GM20000 (cell line): Measurements from ENCODE around the gene BAHCC1.

ENCODE experiments used
- DNase-seq: peaks from one replicate; pipeline ENCODE4 v3.0.0; 2012; ENCODE audit warnings: low spot score
- TF ChIP-seq, protein P1 (sequence below): IDR thresholded peaks from 2 replicates; pipeline ENCODE4 v1.5.1; 2012; ENCODE audit warnings: mild to moderate bottlenecking, control low read depth; ENCODE audit errors: extremely low read depth, missing control alignments

The BAHCC1 gene

DNA sequence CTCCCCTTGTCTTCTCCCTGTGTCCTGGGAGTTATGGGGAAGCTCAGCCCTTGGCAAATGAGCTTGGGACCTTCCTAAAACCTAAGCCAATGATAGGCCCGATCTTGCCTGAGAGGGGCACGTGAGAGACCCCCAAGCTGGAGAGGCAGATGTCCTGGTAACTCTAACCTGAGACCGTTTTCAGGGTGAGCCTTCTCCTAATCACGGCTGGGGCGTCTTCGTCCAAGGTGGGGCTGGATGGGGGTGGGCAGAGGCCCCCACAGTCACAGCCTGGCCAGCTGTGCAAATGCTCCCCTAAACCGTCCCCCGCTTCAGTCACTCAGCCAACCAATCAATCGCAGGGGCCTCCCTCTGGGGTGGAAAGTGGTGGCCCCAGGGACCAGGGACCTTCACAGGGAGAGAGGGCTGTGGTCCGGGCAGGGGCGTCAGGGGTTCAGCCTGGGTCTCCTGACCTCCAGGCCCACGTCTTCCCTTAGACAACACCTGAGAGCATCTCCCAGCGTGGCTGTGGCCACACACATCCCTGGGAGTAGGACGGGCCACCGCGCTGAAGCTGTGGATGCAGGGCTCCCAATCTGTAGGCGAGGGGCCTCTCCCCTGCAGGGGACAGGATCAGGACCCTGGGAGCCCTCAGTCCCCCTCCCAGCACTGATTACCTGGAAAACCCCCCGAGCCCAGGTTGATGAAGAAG, 86.7 kb downstream of the BAHCC1 start:
- TF ChIP-seq, protein P1, sequence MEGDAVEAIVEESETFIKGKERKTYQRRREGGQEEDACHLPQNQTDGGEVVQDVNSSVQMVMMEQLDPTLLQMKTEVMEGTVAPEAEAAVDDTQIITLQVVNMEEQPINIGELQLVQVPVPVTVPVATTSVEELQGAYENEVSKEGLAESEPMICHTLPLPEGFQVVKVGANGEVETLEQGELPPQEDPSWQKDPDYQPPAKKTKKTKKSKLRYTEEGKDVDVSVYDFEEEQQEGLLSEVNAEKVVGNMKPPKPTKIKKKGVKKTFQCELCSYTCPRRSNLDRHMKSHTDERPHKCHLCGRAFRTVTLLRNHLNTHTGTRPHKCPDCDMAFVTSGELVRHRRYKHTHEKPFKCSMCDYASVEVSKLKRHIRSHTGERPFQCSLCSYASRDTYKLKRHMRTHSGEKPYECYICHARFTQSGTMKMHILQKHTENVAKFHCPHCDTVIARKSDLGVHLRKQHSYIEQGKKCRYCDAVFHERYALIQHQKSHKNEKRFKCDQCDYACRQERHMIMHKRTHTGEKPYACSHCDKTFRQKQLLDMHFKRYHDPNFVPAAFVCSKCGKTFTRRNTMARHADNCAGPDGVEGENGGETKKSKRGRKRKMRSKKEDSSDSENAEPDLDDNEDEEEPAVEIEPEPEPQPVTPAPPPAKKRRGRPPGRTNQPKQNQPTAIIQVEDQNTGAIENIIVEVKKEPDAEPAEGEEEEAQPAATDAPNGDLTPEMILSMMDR: no peak
- no peak for DNase-seq

DNA sequence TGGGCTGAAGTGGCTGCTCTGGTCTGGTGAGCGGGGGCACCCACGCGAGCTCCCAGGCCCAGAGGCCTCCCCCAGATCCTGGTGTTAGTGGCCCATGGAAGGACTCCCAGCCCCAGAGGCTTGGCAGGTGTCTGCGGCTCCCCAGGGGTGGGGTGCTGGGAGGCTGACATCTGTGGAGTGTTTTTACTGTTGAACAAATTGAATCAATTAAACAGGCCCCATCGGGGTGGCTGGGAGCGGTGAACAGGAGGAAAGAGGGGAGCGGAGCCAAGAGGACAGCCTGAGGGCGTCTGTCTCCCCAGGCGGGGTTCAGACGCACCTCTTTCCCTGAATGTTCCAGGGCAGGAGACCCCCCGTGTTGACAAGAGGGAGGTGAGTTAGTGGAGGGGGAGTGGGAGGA, 87.4 kb downstream of the BAHCC1 start:
- DNase-seq: no peak

DNA sequence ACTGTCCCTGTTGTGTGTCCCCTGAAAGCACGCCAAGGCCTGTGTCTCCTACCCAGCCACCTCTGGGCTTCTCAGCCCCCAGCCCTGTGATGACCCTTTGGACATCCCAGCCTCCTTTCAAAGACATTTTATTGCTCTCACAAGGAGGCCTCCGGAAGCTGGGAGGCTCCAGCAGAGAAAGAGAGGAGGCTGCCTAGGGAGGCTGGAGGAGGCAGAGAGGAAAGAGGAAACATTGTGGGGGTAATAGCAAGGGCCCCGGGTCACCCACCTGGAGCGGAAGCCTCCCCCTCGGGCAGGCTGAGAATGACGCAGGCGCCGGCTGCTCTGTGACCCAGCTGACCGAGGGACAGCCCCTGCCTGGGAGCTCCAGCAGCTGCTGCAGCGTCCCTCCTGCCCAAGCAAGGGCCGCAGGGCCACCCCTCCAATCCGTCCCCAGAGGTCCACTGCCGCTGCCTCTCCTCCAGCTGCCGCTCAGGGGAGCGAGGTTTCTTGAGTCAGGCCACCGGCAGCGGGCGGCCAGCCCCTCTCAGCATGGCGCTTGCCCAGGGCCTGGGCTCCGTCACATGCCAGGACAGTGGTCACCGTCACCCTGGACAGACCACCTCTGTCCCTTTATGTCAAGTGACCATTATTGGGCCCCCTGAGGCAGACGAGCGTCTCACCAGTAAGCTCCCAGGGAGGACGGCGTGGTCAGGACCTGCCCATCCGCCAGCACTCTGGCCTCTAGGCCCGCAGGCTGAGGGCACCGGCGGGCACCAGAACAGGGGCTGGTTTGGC, 88.0 kb downstream of the BAHCC1 start:
- peak; percentile 88 for DNase-seq
- TF ChIP-seq, protein P1: no peak

More for the DNA sequence above, 87.4 kb downstream of the BAHCC1 start:
- TF ChIP-seq, protein P1: no peak

DNA sequence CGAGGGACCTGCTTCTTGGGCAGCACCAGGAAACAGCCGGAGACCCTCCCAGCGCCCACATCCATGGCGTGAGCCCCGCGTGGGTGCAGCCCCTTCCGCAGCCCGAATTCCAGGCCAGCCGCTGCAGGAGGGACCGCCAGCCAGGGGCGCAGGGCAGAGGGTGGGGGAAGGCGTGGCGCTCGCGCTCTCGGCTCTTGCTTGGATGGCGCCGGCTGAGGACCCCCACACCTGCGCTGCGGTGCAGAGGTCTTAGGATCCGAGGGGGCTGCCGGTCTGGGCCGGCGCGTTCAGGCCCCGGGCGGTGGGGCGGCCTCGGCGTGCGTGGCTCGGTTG, 88.6 kb downstream of the BAHCC1 start:
- TF ChIP-seq, protein P1: no peak
- no peak for DNase-seq

DNA sequence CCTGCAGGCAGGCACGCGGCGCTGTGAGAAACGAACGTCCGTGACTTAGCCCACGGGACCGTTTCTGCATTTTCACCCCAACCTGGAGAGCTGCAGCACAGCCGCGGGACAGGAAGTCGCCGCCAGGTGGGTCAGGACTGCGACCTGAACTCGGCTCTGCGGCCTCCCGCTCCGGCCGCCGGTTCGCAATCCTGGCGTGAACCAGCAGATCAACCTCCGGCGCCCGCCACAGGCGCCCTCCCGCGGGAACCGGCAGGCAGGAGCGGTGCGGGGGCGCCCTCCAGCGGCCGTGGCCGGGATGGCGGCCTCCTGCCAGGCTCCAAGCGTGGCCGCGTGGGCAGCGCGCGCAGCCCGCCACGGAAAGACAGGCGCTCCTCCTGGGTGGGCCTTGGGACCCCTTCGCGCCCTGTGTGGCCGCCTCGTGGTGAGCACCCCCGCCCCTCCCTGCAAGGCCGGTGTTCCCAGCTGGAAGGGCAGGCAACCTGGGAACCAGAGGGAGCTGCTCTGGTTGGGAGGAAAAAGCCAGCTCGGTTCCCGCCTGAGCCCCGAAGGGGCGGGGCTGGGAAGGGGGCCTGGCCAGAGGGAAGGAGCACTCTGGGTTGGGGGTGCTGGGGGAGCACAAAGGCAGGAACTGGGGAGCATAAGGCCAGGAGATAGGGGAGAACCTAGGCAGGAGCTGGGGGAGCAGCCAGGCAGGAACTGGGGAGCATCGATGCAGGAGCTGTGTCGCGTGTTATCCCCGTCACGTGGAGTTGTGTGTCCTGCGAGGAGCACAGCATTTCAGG, 89.1 kb downstream of the BAHCC1 start:
- TF ChIP-seq, protein P1: peak; percentile 99
- DNase-seq: peak; percentile 96

DNA sequence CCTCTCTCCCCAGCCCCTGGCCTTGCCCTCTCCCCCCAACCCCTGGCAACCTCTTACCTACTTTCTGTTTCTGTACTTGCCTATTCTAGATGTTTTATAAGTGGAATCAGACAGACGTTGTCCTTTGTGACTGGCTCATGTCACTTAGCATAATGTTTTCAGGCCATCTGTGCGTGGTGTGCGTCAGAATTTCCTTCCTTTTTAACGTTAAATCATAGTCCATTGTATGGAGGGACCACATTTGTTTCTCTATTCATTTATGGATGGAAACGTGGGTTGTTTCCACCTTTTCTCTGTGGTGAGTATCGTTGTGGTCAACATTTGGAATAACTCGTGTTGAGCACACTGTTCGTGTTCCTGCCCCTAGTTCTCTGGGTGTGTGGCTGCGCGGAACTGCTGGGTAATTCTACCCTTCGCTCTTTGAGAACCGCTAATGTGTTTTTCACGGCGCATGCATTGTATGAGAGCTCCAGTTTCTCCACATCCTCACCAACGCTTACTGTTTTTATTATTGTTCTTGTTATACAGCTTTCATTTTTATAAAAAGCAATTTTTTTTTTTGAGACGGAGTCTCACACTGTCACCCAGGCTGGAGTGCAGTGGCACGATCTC, 91.0 kb downstream of the BAHCC1 start:
- TF ChIP-seq, protein P1: no peak
- DNase-seq: no peak

DNA sequence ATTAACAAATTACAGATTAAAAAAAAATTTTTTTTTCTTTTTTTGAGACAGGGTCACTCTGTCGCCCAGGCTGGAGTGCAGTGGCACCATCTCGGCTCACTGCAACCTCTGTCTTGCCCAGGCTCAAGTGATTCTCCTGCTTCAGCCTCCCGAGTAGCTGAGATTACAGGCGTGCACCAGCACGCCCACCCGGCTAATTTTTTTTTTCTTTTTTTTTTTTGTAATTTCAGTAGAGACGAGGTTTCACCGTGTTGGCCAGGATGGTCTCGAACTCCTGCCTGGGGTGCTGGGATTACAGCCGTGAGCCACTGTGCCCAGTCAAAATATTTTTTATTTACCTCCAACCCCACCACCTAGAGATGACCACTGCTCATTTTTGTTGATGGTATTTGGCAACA, 91.8 kb downstream of the BAHCC1 start:
- TF ChIP-seq, protein P1: no peak
- no peak for DNase-seq
